GM18526 (cell line): ENCODE measurements around the gene CELF5.

Experiments used
- POLR2A ChIP-seq: IDR thresholded peaks from 3 replicates; pipeline ENCODE4 v1.6.1; 2011; ENCODE audit not compliant: insufficient read length; ENCODE audit errors: extremely low read depth

The CELF5 gene

GRCh38 chr19:3283886-3284657 lies 59.6 kb downstream of the CELF5 start:
- TF ChIP-seq POLR2A, result no peak

GRCh38 chr19:3284759-3285646 lies 60.5 kb downstream of the CELF5 start:
- no peak for TF ChIP-seq POLR2A

- TF ChIP-seq POLR2A, result no peak
These were observed 61.3 kb downstream of the CELF5 start for GRCh38 chr19:3285647-3286176.

- no peak for TF ChIP-seq POLR2A
These were observed 63.4 kb downstream of the CELF5 start for GRCh38 chr19:3287814-3288213.

DNA sequence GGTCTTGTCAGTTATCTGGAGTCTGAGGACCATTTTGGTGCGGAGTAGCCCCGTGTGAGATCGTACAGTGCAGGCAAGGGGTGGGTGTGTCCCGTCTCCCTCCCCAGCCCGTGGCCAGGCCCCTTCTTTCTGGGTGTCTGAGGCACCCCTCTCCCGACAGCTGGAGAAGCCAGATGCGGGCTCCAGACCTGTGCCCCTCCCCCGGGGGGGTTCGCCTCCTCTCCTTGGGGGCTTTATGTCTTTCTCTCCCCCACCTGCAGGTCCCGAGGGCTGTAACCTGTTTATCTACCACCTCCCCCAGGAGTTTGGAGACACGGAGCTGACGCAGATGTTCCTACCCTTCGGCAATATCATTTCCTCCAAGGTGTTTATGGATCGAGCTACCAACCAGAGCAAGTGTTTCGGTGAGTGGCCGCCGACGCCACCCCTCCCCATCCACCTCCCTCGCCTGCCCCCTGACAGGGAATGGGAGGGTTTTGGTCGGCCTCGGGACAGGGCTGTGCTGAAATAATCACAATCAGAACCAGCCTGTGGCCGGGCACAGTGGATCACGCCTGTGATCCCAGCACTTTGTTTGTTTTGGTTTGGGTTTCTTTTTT lies 65.6 kb downstream of the CELF5 start:
- no peak for TF ChIP-seq POLR2A

DNA sequence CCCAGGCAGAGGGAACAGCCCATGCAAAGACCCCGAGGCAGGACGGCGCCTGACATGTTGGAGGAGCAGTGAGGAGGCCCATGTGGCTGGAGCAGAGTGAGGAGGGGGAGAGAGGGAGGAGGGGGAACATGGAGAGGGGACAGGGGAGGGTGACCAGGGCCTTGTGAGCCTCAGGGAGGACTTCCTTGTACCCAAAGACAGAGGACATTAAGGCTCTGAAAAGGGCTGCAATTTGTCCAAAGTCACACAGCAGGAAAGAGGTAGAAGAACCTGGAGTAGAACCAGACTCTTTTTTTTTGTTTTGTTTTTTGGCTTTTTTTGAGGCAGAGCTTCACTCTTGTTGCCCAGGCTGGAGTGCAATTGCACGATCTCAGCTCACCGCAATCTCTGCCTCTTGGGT lies 67.2 kb downstream of the CELF5 start:
- no peak for TF ChIP-seq POLR2A

- TF ChIP-seq POLR2A, result no peak
These were observed 68.6 kb downstream of the CELF5 start for GRCh38 chr19:3292958-3293529.

DNA sequence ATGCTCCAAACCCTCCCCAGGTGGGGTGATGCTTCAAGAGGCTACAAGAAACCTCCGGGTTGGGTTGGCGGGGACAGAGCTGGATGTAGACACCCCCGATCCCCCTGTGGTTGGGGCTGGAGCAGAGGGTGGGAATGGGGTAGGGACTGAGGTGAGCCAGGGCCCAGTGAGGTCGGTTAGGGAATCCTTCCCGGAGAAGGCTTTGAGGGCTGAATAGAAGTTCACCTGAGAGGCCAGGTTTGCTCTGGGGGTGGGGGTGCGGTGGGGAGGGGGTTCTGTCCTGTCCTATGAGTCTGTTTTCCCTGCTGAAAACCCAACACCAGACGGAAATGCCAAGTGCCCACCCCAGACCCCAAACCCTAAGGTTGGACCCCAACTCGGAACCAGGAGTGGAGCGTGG lies 69.1 kb downstream of the CELF5 start:
- TF ChIP-seq POLR2A, result no peak

- no peak for TF ChIP-seq POLR2A
These were observed 69.8 kb downstream of the CELF5 start for GRCh38 chr19:3294080-3294850.

DNA sequence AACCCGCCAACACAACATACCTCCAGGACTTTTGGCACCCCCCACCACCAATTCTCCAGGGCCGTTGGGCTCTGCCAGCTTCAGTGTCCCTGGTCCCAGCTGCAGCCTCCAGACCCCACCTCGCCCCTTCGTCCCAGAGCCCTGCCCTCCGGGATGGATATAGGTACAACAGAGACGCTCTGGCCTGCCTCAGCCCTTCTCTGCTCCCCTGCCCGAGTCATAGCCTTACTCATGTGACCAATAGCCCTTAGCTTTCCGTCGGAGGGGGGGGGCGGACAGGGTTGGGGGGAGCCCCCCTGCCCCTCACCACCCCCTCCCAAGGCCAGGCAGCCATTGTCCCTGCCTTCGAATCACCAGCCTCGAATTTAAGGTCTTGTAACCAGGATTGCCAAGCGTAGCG lies 71.1 kb downstream of the CELF5 start:
- no peak for TF ChIP-seq POLR2A

DNA sequence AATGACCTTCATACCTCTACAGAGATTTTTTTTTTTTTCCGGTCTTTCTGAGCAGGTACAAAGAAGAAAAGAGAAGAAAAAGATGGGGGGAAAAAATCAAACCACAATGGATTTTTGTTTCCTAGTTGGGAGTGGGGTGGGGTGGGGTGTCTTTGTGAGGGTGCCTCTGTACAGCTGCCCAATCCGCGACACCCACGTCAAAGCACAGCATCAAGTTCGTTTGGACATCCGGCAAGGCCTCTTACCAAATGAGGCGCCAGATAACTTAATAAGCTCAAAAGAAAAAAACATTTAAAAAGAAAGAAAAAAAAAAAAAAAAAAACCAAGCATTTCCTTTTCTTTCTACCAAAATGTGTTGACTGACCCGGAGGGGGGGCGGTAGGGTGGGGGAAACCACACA lies 71.6 kb downstream of the CELF5 start:
- TF ChIP-seq POLR2A, result no peak

DNA sequence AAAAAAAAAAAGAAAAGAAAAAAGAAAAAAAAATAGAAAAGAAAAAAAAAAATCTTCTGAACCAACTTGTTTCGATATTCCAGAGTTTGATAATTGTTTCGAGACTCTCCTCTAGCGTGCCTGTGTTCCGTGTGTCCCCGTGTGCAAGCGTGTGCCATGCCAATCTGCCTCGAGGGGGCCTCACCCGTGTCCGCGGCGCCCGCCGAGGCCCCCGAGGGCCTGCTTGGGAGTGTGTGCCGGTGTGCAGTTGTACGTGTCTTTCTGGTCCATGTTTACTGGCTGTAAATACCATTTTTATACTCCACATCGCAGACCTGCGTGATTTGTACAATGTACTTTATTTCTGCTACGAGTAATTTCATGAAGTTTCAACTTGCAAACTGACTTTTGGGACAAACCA lies 72.0 kb downstream of the CELF5 start:
- TF ChIP-seq POLR2A, result no peak

DNA sequence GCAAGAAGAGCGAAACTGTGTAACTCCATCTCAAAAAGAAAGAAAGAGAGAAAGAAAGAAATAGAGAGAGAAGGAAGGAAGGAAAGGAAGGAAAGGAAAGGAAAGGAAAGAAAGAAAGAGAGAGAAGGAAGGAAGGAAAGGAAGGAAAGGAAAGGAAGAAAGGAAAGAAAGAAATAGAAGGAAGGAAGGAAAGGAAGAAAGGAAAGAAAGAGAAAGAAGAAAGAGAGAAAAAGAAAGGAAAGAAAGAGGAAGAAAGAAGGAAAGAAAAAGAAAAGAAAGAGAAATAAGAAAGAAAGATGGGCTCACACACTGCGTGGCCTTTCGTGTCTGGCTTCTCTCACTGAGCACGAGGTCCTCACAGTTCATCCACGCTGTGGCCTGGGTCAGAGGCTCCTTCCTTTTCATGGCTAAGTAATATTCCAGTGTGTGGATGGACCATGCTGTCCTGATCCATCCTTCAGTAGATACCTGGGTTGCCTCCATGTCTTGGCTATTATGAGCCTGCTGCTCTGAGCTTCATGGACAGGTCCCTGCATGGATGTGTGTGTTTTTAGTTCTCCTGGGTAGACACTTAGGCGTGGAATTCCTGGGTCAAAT lies 74.5 kb downstream of the CELF5 start:
- no peak for TF ChIP-seq POLR2A

- TF ChIP-seq POLR2A, result no peak
These were observed 78.3 kb downstream of the CELF5 start for GRCh38 chr19:3302755-3303154.

- no peak for TF ChIP-seq POLR2A
These were observed 80.5 kb downstream of the CELF5 start for GRCh38 chr19:3304871-3305423.
